ENCODE data around the gene PLCB1. TPM values are rescaled to one million over a fixed set of nuclear protein-coding genes. Genes with fewer than 3 reads are reported as not detected.

The PLCB1 gene
- total RNA-seq, 4 donors from 2014 or later = 72.9 to 115 (median 76.3) TPM

DNA sequence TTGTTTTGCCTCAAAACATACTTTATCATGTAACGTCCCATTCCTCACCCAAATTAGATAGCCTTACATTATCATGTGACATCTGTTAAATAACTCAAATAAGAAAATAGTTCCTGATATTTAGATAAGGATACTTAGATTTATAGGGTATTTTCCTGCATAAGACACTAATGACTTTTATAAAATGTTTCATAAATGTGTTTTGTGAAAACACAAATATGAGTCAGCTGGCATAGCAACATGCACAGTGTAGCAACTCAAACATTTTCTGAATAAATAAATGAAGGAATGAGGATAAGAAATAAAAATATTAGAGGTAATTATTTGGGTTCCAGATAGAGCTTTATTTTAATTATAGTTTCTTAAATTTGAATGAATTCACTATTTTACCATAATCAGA lies 476.4 kb downstream of the PLCB1 start:
- Histone ChIP-seq H3K4me3 (no peak overlapping the region), H3K27ac (replicated peaks in 1 of 4) (no peak overlapping the region), H3K27me3 (no peaks in the 10 kb centered on the region), H3K9me3 (no peaks in the 10 kb centered on the region), H3K4me1 (peaks cover under 1 to 11% (median 5%) of the 10 kb centered on the region in 4 donors), H3K36me3 (no peaks in the 10 kb centered on the region)
- no peak for DNase-seq (ENCODE audit: extremely low spot score)
- WGBS = 68% methylated on average over 1 of the region's 1 CpG
- TF ChIP-seq POLR2AphosphoS5 (IDR thresholded peaks at IDR 0.05) = no peak
- intact Hi-C loops (cut with DNase I) = no loop called here

DNA sequence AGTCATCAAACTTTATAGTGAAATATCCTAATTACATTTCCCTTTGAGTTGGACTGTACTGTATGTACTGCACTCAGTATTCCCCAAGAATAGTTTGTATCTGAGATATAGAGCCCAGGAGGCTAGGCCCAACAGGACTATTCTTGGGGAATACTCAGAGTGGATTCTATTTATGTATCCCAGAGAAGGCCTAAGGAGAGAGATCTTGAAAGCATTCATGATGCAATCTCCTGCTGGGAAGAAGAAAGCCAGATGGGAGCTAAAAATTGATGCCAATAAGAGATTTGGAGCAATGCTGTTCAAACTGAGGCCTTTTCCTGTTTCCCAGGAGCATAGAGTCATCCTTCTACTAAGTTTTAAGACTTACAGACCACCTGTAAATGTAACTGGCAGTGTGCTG lies 484.7 kb downstream of the PLCB1 start:
- TF ChIP-seq POLR2AphosphoS5 (IDR thresholded peaks at IDR 0.05) (peak in 1 of 2 donors; percentile 39), EP300 (IDR thresholded peaks at IDR 0.05) (no peak)
- no peak overlapping the region for H3K27ac ChIP-seq (replicated peaks in 1 of 4)
- H3K36me3 ChIP-seq = no peaks in the 10 kb centered on the region
- no peaks in the 10 kb centered on the region for H3K9me3 ChIP-seq
- no peak for DNase-seq (ENCODE audit: extremely low spot score)
- intact Hi-C loops (cut with DNase I) = no loop called here
- H3K4me1 ChIP-seq = peaks cover 0 to 11% (median 4%) of the 10 kb centered on the region in 4 donors
- no peak overlapping the region for H3K4me3 ChIP-seq
- no peaks in the 10 kb centered on the region for H3K27me3 ChIP-seq

DNA sequence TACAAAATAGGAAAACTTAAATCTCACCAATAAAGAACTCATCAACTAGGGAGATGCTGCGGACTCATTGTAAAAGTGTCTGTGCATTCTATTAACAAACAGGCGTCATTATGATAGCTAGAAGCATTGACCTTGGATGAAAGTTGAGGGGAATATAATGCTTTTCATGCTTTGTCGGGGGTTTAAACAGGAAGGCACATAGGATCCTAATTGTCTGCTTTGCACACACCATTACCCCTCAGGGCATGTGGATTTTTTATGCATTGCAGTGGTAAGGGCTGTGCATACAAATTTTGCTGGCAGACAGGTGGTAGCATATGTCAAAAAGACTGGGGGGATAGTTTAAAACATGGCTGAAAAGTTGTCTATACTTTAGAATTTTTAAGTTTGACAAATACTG lies 488.9 kb downstream of the PLCB1 start:
- 95% methylated on average over 3 of the region's 3 CpGs for WGBS
- no peak overlapping the region for H3K4me3 ChIP-seq
- intact Hi-C loops (cut with DNase I) = no loop called here

DNA sequence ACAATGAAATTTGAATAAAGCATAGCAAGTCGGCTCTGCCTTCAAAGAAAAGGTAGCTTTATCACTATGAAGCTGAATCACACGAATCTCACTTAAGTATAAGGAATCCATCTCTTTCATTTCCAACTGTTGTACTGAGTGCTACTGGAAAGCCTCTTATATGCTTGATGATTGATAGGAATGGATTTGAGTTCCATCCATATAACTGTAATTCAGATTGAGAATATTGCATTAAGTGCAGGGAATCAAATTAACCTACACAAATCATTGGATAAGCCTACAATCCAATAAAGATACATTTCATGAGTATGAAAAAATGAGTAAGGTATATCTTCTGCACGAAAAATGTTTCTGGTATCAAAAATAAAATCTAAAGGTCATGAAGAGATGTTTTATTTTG lies 492.0 kb downstream of the PLCB1 start:
- 87% methylated on average over 3 of the region's 3 CpGs for WGBS
- H3K27ac ChIP-seq (replicated peaks in 1 of 4) = no peak overlapping the region
- H3K36me3 ChIP-seq = peaks cover 0 to 7% (median 0%) of the 10 kb centered on the region in 4 donors
- H3K9me3 ChIP-seq = no peaks in the 10 kb centered on the region
- H3K27me3 ChIP-seq = no peaks in the 10 kb centered on the region
- no peak for DNase-seq (ENCODE audit: extremely low spot score)
- TF ChIP-seq POLR2A (IDR thresholded peaks at IDR 0.05; ENCODE audit: low read depth) (no peak), POLR2AphosphoS5 (IDR thresholded peaks at IDR 0.05) (no peak), EP300 (IDR thresholded peaks at IDR 0.05) (no peak)
- TF ChIP-seq, protein P1, sequence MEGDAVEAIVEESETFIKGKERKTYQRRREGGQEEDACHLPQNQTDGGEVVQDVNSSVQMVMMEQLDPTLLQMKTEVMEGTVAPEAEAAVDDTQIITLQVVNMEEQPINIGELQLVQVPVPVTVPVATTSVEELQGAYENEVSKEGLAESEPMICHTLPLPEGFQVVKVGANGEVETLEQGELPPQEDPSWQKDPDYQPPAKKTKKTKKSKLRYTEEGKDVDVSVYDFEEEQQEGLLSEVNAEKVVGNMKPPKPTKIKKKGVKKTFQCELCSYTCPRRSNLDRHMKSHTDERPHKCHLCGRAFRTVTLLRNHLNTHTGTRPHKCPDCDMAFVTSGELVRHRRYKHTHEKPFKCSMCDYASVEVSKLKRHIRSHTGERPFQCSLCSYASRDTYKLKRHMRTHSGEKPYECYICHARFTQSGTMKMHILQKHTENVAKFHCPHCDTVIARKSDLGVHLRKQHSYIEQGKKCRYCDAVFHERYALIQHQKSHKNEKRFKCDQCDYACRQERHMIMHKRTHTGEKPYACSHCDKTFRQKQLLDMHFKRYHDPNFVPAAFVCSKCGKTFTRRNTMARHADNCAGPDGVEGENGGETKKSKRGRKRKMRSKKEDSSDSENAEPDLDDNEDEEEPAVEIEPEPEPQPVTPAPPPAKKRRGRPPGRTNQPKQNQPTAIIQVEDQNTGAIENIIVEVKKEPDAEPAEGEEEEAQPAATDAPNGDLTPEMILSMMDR (IDR thresholded peaks at IDR 0.05) = no peak
- H3K4me3 ChIP-seq = no peak overlapping the region
- intact Hi-C loops (cut with DNase I) = no loop called here
- H3K4me1 ChIP-seq = peaks cover 8 to 30% (median 21%) of the 10 kb centered on the region in 4 donors

More for the DNA sequence above, 488.9 kb downstream of the PLCB1 start:
- peaks cover 0 to 20% (median 10%) of the 10 kb centered on the region in 4 donors for H3K4me1 ChIP-seq
- TF ChIP-seq POLR2AphosphoS5 (IDR thresholded peaks at IDR 0.05) = no peak
- TF ChIP-seq, protein P1 (IDR thresholded peaks at IDR 0.05) = no peak
- no peak for TF ChIP-seq EP300 (IDR thresholded peaks at IDR 0.05)
- no peak for TF ChIP-seq POLR2A (IDR thresholded peaks at IDR 0.05; ENCODE audit: low read depth)
- H3K9me3 ChIP-seq = no peaks in the 10 kb centered on the region
- H3K36me3 ChIP-seq = no peaks in the 10 kb centered on the region
- no peaks in the 10 kb centered on the region for H3K27me3 ChIP-seq
- DNase-seq (ENCODE audit: extremely low spot score) = no peak
- no peak overlapping the region for H3K27ac ChIP-seq (replicated peaks in 1 of 4)

DNA sequence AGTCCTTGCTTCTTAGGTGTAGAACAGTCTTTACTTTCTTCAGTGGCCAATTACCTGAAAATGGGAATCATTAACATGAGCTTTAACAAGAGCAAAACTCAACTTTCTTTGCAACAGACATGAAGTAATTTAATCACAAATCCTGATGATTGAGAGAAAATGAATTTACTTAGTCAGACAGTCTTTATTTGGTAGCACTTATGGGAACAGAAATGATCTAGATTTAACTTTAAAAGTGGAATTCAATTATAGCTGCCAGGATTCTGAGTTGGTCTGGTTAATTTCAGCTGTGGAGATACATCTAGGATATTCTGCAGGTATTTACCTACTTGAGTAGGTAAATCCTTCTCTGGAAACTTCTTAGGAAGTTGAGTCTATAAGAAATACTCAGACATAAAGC lies 492.6 kb downstream of the PLCB1 start:
- intact Hi-C loops (cut with DNase I) = no loop called here
- Histone ChIP-seq H3K9me3 (no peaks in the 10 kb centered on the region), H3K27ac (replicated peaks in 1 of 4) (no peak overlapping the region), H3K4me1 (peaks cover 8 to 30% (median 21%) of the 10 kb centered on the region in 4 donors), H3K36me3 (peaks cover 0 to 7% (median 0%) of the 10 kb centered on the region in 4 donors), H3K27me3 (no peaks in the 10 kb centered on the region), H3K4me3 (no peak overlapping the region)
- TF ChIP-seq, protein P1 (IDR thresholded peaks at IDR 0.05) = no peak
- no peak for TF ChIP-seq EP300 (IDR thresholded peaks at IDR 0.05)
- no peak for TF ChIP-seq POLR2AphosphoS5 (IDR thresholded peaks at IDR 0.05)
- TF ChIP-seq POLR2A (IDR thresholded peaks at IDR 0.05; ENCODE audit: low read depth) = no peak
- no peak for DNase-seq (ENCODE audit: extremely low spot score)

Data from esophagus muscularis mucosa (tissue), 4 donors.